NCI-H187 (cell line): Measurements from ENCODE around the gene KLHDC4.
"Not testable (repeated sequence)": the region's sequence is repeated elsewhere in the genome, so short reads cannot be mapped to it uniquely, and the experiment has no call there.

ENCODE experiments used
- DNase-seq, 2 experiments: peaks; one replicate each; lab custom pipeline; 2025; lab: John Stamatoyannopoulos, UW

The KLHDC4 gene

GRCh38 chr16:87788730-87789436, 23.1 kb upstream of the KLHDC4 start:
- DNase-seq = not testable (repeated sequence)

GRCh38 chr16:87787451-87788091, 21.8 kb upstream of the KLHDC4 start:
- not testable (repeated sequence) for DNase-seq

- no peak for DNase-seq
Observed at GRCh38 chr16:87784812-87785211, 19.0 kb upstream of the KLHDC4 start.

- DNase-seq = no peak
Observed at GRCh38 chr16:87782033-87782432, 16.2 kb upstream of the KLHDC4 start.

- no peak for DNase-seq
Observed at GRCh38 chr16:87780385-87780989, 14.7 kb upstream of the KLHDC4 start.

GRCh38 chr16:87778830-87779579, 13.2 kb upstream of the KLHDC4 start:
- peak; percentile 30 to 38 for DNase-seq

- no peak for DNase-seq
Observed at GRCh38 chr16:87778476-87778829, 12.7 kb upstream of the KLHDC4 start.

- not testable (repeated sequence) for DNase-seq
Observed at GRCh38 chr16:87773836-87774235, 8.1 kb upstream of the KLHDC4 start.

- DNase-seq = not testable (repeated sequence)
Observed at GRCh38 chr16:87767456-87767855, 1.7 kb upstream of the KLHDC4 start.

GRCh38 chr16:87766485-87766797, 655 bp upstream of the KLHDC4 start:
- DNase-seq = no peak

- DNase-seq = no peak
Observed at GRCh38 chr16:87765473-87765775, 362 bp downstream of the KLHDC4 start.

GRCh38 chr16:87764600-87765472, 950 bp downstream of the KLHDC4 start:
- DNase-seq = no peak

GRCh38 chr16:87762620-87763019, 3.2 kb downstream of the KLHDC4 start:
- DNase-seq = no peak

- peak in 1 of 2 experiments; percentile 44 for DNase-seq
Observed at GRCh38 chr16:87762071-87762571, 3.7 kb downstream of the KLHDC4 start.

- DNase-seq = no peak
Observed at GRCh38 chr16:87761060-87761459, 4.7 kb downstream of the KLHDC4 start.

- DNase-seq = no peak
Observed at GRCh38 chr16:87757841-87758426, 7.9 kb downstream of the KLHDC4 start.

GRCh38 chr16:87754535-87754934, 11.3 kb downstream of the KLHDC4 start:
- DNase-seq = no peak

GRCh38 chr16:87747626-87748414, 18.0 kb downstream of the KLHDC4 start:
- DNase-seq = no peak

- DNase-seq = no peak
Observed at GRCh38 chr16:87746178-87746577, 19.6 kb downstream of the KLHDC4 start.

- DNase-seq = no peak
Observed at GRCh38 chr16:87744750-87745514, 20.9 kb downstream of the KLHDC4 start.
